ENCODE data around the gene UBASH3A.

UBASH3A gene

GRCh38 chr21:42472521-42472920 is 68.8 kb downstream of the UBASH3A start:
- DNase-seq: no peak

GRCh38 chr21:42473498-42474042 is 69.9 kb downstream of the UBASH3A start:
- DNase-seq: no peak

DNA sequence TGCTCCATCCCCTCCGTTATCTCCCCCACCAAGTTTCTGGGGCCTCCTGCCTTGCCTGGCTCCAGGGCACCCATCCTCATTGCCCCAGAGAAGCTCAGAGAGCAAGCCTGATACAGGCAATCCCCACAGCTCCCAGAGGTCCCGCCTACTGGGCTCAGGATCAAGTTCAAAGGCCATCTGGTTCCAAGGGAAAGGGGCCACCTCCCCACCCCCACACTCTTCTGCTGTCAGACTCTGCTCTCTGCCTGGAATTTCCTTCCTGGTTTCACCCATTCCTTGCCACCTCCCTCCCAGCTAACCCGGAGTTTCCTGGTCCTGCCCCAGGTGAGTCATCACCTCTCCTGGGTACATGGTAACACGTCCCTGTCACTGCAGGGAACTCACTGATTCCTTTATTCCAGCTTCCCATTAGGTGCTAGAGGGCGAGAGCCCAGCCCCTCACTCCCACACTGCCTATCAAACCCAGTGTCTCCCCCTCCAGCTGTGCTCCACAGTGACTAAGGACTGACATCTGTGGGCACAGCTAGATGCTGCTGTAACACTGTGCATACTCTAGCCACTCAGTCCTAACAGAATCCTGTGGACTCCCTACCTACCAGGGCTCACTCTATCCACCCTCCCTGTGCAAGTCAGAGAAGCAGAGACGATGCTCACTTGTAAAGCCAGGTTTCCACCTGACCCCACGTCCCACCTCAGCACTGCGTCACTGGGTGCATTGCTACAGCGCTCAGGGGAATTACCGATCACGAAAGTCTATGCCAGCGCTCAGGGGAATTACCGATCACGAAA is 70.5 kb downstream of the UBASH3A start:
- DNase-seq: no peak

- no peak for DNase-seq
Measured at GRCh38 chr21:42475036-42475435, 71.3 kb downstream of the UBASH3A start.

GRCh38 chr21:42475526-42476387 is 72.1 kb downstream of the UBASH3A start:
- no peak for DNase-seq

DNA sequence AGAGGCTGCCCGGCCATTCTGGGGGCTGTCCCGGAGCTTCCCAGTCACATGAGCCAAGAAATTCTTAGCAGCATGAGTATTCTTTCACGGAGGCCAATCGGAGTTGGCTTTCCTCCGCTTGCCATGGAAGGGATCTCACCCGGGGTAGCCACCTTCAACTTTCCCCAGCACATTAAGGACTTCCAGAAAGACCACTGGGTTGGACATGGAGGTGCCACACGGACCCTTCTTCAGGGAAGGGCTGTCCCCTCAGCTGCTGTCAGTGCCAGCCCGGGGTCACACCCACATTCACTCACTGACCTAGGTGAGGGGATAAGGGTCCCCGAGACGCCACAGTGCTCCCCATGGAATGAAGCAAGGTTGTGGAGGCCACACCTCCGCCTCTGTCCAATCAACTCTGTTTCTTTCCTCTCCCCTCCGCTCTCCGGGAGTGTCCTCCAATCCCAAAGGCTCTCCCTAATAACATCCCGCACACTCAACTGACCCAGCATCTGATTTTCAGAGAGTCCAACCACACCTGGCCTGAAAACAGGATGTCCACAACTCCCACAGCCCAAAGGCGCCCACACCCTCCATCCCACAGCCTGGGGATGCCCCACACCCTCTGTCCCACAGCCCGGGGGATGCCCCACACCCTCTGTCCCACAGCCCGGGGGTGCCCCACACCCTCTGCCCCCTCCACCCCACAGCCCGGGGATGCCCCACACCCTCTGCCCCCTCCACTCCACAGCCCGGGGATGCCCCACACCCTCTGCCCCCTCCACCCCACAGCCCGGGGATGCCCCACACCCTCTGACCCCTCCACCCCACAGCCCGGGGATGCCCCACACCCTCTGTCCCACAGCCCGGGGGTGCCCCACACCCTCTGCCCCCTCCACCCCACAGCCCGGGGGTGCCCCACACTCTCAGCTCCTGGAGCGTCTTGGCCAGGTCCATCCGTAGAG is 73.0 kb downstream of the UBASH3A start:
- no peak for DNase-seq

DNA sequence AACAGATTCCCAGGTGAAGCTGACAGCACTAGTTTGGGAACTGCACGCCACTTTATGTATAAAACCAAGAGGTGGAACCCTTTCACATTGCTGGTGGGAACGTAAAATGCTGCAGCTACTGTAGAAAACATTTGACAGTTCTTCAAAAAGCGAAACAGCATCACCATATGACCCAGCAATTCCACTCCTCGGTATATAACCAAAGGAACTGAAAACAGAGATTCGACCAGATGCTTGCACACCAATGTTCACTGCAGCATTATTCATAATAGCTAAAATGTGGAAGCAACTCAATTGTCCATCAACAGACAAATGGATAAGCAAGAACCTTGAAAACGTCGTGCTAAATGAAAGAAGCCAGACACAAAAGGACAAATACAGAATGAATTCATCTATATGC is 74.8 kb downstream of the UBASH3A start:
- no peak for DNase-seq

DNA sequence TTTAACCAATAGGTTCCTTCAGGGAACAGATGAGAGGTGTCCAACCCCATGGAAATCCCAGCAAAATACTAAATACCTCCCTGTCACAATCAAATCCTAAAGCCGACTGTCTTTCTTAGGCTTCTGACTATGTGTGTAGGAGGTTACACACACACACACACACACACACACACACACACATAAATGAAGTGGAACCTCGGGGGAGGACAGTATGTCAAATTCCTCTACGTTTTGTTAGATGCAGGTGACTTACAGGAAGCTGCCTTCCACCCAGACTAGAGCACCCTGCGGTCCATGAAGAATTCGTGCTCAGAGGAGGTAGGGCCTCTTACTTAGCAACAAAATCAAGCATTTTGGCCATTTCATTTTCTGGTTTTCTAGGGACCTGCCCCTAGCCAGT is 75.9 kb downstream of the UBASH3A start:
- no peak for DNase-seq

GRCh38 chr21:42480736-42481135 is 77.0 kb downstream of the UBASH3A start:
- no peak for DNase-seq

- no peak for DNase-seq
Measured at GRCh38 chr21:42481169-42481568, 77.5 kb downstream of the UBASH3A start.

GRCh38 chr21:42484966-42485365 is 81.3 kb downstream of the UBASH3A start:
- DNase-seq: no peak

- DNase-seq: no peak
Measured at GRCh38 chr21:42486072-42486471, 82.4 kb downstream of the UBASH3A start.

GRCh38 chr21:42486531-42486930 is 82.8 kb downstream of the UBASH3A start:
- DNase-seq: no peak

- DNase-seq: no peak
Measured at GRCh38 chr21:42489006-42489563, 85.4 kb downstream of the UBASH3A start.

DNA sequence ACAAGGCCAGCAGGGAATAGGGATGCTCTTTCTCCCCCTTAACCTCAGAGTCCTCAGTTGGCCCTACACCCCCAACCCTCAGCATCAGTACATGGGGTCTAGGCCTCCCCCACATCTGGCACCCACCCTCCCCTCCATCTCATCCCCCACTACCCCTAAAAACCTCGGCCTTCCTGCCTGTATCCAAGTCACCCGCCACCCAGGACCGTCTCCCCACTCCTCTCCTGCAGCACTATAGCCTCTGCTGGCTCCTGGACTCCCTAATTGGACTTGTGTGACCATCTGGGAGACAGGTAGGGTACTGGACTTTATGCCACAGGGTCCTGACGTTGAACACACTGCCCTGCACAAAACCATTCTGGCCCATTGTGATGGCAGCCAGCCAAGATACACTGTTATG is 86.3 kb downstream of the UBASH3A start:
- DNase-seq: no peak

DNA sequence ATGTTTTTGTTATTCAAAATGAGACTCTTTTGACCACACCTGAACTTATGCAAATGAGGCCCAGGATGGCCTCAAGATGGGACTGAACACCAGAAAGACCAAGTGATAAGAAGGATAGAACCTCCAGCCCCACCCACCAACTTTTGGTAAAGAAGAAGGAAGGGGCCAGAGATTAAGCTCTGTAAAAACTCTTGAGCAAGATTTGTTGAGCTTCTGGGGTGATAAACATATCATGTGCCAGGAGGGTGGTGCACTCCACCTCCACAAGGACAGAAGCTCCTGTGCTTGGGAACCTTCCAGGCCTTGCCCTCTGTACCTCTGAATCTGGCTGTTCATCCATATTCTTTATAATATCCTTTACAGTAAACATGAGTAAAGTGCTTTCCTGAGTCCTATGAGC is 87.0 kb downstream of the UBASH3A start:
- DNase-seq: no peak

DNA sequence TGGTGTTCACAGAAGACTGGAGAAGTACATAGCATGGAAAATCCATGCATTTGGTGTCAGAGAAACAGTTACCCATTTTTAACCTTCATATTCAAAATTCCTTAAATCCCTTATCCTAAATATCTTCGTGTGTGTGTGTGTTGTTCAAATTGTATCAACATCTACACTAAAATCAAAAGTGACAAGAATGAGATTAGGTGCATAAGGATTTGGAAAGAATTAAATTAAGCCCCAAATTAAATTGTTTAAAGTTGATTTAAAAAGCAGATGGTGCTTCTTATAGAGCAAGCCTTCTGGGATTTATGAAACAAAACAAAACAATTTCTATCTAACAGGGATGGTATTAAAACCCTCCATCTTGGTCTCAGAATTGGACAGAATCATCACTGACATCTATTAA is 87.6 kb downstream of the UBASH3A start:
- DNase-seq: no peak

DNA sequence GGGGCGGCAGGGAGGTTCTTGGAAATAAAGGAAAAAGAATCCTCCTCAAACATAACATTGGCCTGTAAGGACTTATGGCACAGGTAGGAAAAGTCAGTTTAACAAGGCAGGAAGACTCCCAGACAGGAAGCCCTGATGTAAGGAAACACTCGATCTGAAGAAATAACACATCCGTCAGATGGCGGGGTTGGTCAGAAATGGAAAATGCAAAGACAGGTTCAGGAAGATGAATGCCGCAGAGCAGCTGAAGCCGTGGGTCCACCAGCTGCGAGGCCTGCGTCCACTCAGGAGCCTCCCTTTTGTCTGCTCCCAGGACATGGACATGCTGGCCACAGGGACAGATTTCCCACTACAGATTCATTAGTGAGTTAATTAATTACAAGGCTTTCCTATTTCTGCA is 88.5 kb downstream of the UBASH3A start:
- DNase-seq: no peak

DNA sequence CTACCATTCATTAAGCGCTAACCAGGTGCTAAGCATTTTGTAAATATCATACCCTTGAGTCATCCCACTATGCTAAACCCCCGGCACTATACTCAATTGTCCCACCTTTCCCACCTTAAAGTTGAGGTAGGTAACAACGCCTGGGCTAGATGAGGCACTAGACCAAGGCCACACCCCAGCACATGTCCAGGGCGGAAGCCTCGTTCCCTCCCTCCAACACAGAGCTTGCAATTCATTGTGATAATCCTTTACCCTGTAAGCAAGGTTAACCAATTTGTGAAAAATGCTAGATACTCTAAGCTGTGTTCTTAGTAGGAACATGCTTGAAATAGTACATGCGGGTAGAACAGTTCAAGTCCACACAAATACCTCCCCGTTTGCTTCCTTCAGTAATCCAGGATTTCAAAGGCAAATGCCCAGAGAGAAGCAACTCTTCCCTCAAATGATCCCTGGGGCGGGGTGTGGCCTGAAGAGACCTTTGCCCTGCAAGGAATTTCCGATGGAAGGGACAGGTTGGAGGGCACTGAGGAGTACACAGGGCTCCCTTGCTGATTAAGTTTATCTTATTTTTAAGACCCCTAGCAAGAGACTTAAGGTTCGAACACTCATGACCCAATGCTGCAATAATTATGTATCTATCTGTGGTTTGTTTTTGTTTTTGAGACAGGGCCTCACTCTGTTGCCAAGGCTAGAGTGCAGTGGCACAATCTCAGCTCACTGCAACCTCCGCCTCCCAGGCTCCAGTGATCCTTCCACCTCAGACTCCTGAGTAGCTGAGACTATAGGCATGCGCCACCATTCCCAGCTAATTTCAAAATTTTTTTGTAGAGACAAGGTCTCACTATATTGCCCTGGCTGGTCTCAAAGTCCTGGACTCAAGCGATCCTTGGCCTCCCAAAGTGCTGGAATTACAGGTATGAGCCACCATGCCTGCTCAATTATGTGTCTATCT is 89.7 kb downstream of the UBASH3A start:
- DNase-seq: no peak

DNA sequence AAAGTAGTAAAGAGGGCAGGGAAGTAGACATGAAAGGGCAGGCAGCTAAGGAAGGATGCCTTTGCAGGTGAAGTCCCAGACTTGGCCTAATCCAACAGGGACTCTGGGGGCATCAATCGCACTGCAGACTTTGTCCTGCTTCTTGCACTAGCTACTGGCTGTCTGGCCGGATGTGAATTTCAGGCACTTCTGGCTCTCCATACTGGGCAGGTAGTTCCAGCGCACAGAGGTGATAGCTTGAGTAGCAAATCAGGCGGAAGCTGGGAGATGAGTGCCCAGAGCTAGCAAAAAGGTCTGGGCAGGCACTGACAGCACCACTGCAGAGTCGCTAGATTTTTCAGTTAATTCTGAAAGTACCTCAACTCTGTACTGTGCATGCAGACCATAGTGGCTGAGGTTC is 91.3 kb downstream of the UBASH3A start:
- DNase-seq: no peak

DNA sequence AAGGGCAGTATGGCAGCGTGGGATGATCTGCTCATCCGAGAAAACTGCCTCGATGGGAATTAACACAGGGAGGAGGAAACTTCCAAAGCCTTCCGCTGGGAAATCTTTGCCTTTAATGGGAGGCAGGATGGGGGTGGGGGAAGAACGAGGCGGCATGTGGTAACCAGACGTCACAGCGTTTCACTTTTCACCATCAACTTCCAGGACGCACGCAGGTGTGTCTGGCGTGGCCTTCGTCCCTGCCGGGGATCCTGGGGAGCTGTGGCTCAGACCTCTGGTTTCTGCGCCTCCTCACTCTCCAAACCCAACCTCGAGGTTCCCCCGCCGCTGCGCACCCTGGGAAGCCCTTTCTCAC is 92.0 kb downstream of the UBASH3A start:
- no peak for DNase-seq
